B cell (primary cell): Measurements from ENCODE around the gene MED9. TPM values are rescaled to one million over a fixed set of nuclear protein-coding genes. Genes with fewer than 3 reads are reported as not detected.

Source experiments
- ATAC-seq: fragments of 200-7000 bp; cut with Tn5 transposase; one replicate; pipeline ENCODE4 v1.10.0; 2021; ENCODE audit warnings: low read depth, mild to moderate bottlenecking, moderate number of reproducible peaks, moderate library complexity
- CTCF ChIA-PET: fragments of 350-600 bp; sonication (Branson Sonifier 250); formaldehyde crosslinking; loops from one replicate; lab custom pipeline; 2021; ENCODE audit warnings: antibody characterized with exemption, inconsistent platforms; lab: Charles Lee
- POLR2A ChIA-PET: fragments of 350-600 bp; sonication (Branson Sonifier 250); formaldehyde crosslinking; loops from one replicate; lab custom pipeline; 2021; ENCODE audit warnings: antibody characterized with exemption; lab: Charles Lee
- DNase-seq: peaks from one replicate; pipeline ENCODE4 v3.0.0; 2013
- H2AFZ ChIP-seq: 2 replicates; pipeline ENCODE4 v1.6.1; 2012; ENCODE audit warnings: mild to moderate bottlenecking, low read depth, low read length; ENCODE audit not compliant: insufficient read depth, poor library complexity, severe bottlenecking
- H3K27ac ChIP-seq, 2 donors: 1 replicate in 1 of 2; 2 replicates in 1 of 2; pipeline ENCODE4 v1.5.1; 2012 to 2013; ENCODE audit warnings: low read length in 2 of 2, mild to moderate bottlenecking in 2 of 2, moderate library complexity in 1 of 2
- H3K27me3 ChIP-seq, 4 experiments: fragments of 200-600 bp in 1 of 4; sonication (generic) in 1 of 4; replicated peaks in 1 of 4; 1 replicate in 2 of 4; 2 replicates in 2 of 4; pipeline versions ENCODE4 v1.6.1 to v1.7.0; 2013 to 2016; ENCODE audit warnings: low read length in 3 of 4, mild to moderate bottlenecking in 2 of 4, mixed read lengths in 1 of 4, moderate library complexity in 1 of 4; ENCODE audit not compliant: insufficient read depth in 4 of 4, control insufficient read depth in 3 of 4; ENCODE audit errors: control extremely low read depth in 1 of 4
- H3K36me3 ChIP-seq, 2 experiments: replicated peaks in 1 of 2; 1 replicate in 1 of 2; 2 replicates in 1 of 2; pipeline versions ENCODE4 v1.6.1 to v1.7.1; 2013; ENCODE audit warnings: low read length in 1 of 2; ENCODE audit not compliant: insufficient read depth in 2 of 2, control insufficient read depth in 1 of 2; ENCODE audit errors: control extremely low read depth in 1 of 2, extremely low read depth in 1 of 2
- H3K4me1 ChIP-seq, 2 donors: fragments of 200-600 bp in 1 of 2; sonication (generic) in 1 of 2; 1 replicate in 1 of 2; 2 replicates in 1 of 2; pipeline versions ENCODE4 v1.5.1 to v1.6.1; 2013 to 2017; ENCODE audit warnings: low read length in 2 of 2; ENCODE audit not compliant: control insufficient read depth in 2 of 2, insufficient read depth in 2 of 2
- H3K4me2 ChIP-seq: replicated peaks from 2 replicates; pipeline ENCODE3; 2012; ENCODE audit warnings: mild to moderate bottlenecking, low read depth, low read length; ENCODE audit not compliant: poor library complexity, severe bottlenecking
- H3K4me3 ChIP-seq, 5 experiments: fragments of 200-600 bp in 1 of 5; sonication (generic) in 1 of 5; 1 replicate in 3 of 5; 2 replicates in 2 of 5; pipeline versions ENCODE4 v1.5.1 to v1.7.0; 2011 to 2016; ENCODE audit warnings: low read length in 4 of 5, mild to moderate bottlenecking in 4 of 5, low read depth in 2 of 5, control low read depth in 1 of 5, moderate library complexity in 1 of 5; ENCODE audit not compliant: insufficient read depth in 1 of 5; ENCODE audit errors: control extremely low read depth in 1 of 5, extremely low read depth in 1 of 5
- H3K79me2 ChIP-seq: fragments of 200-600 bp; sonication (generic); one replicate; pipeline ENCODE4 v1.6.0; 2016; ENCODE audit warnings: low read length; ENCODE audit not compliant: control insufficient read depth, insufficient read depth
- H3K9ac ChIP-seq: fragments of 200-600 bp; sonication (generic); 2 replicates; pipeline ENCODE4 v1.6.1; 2017; ENCODE audit warnings: mild to moderate bottlenecking, low read length, moderate library complexity
- H3K9me3 ChIP-seq, 3 donors: one replicate each; pipeline versions ENCODE4 v1.6.1 to v1.7.1; 2013; ENCODE audit warnings: low read length in 2 of 3; ENCODE audit not compliant: control insufficient read depth in 2 of 3, insufficient read depth in 1 of 3; ENCODE audit errors: control extremely low read depth in 1 of 3
- H4K20me1 ChIP-seq: 2 replicates; pipeline ENCODE4 v1.6.0; 2012; ENCODE audit warnings: mild to moderate bottlenecking, low read length; ENCODE audit not compliant: insufficient read depth, control insufficient read depth, poor library complexity, severe bottlenecking
- H3K27ac Mint-ChIP-seq: one replicate; pipeline ENCODE4 v1.8.0; 2021; ENCODE audit warnings: mixed read lengths
- H3K27me3 Mint-ChIP-seq: one replicate; pipeline ENCODE4 v1.8.0; 2021; ENCODE audit warnings: mixed read lengths
- H3K4me1 Mint-ChIP-seq: one replicate; pipeline ENCODE4 v1.8.0; 2021; ENCODE audit warnings: mixed read lengths
- H3K4me3 Mint-ChIP-seq: one replicate; pipeline ENCODE4 v1.8.0; 2021; ENCODE audit warnings: mixed read lengths
- H3K9me3 Mint-ChIP-seq: one replicate; pipeline ENCODE4 v1.8.0; 2022; ENCODE audit warnings: mixed read lengths; ENCODE audit not compliant: insufficient read depth
- CTCF ChIP-seq: fragments of 200-600 bp; IDR thresholded peaks from one replicate; pipeline ENCODE4 v1.8.0; 2022; ENCODE audit warnings: antibody characterized with exemption, mild to moderate bottlenecking
- EZH2 ChIP-seq: IDR thresholded peaks from 2 replicates; pipeline ENCODE4 v1.6.1; 2012; ENCODE audit warnings: borderline replicate concordance, low read depth, mild to moderate bottlenecking, moderate library complexity, low read length; ENCODE audit not compliant: insufficient read depth, poor library complexity, severe bottlenecking
- WGBS: methylation state at CpG from one replicate; pipeline ENCODE4 v1.1.5; 2013; ENCODE audit warnings: missing lambda C conversion rate; ENCODE audit not compliant: insufficient coverage; 5-methylcytosine and 5-hydroxymethylcytosine counted together
- intact Hi-C: fragments of 100-400 bp; cut with micrococcal nuclease; formaldehyde crosslinking; loops from one replicate; pipeline ENCODE4 v1.10.0; 2022
- polyA plus RNA-seq: library from polyadenylated mRNA; depleted of rRNA; stranded (reverse); fragments of >200 nt; gene quantifications from 2 replicates; pipeline ENCODE4 v1.2.3, GENCODE V29; 2012
- total RNA-seq, 2 donors: library from RNA; stranded (reverse); fragments of 120-200 nt in 1 of 2; gene quantifications; 1 replicate in 1 of 2; 2 replicates in 1 of 2; pipeline versions ENCODE4 v1.2.3 to v1.2.4, GENCODE V29; 2013 to 2022

MED9 gene
- total and polyA plus RNA-seq, 2 donors (not counting 1 experiment from before 2014, with no cell fraction given), result 11.6 to 18.9 TPM

- H3K9me3 ChIP-seq, result no peaks in the 10 kb centered on the region
- no peaks in the 10 kb centered on the region for H3K27me3 ChIP-seq
- 98% methylated on average over 5 of the region's 5 CpGs for WGBS
- no peaks in the 10 kb centered on the region for H4K20me1 ChIP-seq
- Mint-ChIP-seq H3K27me3 (peaks cover 6% of the 10 kb centered on the region), H3K4me3 (no peak overlapping the region), H3K4me1 (no peaks in the 10 kb centered on the region), H3K9me3 (no peaks in the 10 kb centered on the region), H3K27ac (no peak overlapping the region)
- no peak overlapping the region for H3K9ac ChIP-seq
- H3K4me1 ChIP-seq, result no peaks in the 10 kb centered on the region
- TF ChIP-seq EZH2 (no peak), CTCF (no peak)
- H3K27ac ChIP-seq, result no peak overlapping the region
- CTCF ChIA-PET, result interaction anchor here (1.6 kb wide), 1 partner anchor 8 kb away, joined by 4 read pairs; no protein-coding TSS in a partner anchor
- H3K4me2 ChIP-seq, result no peak overlapping the region
- POLR2A ChIA-PET, result no interaction called here
- no peaks in the 10 kb centered on the region for H3K36me3 ChIP-seq
- intact Hi-C loops, result no loop called here
- no peak overlapping the region for H3K4me3 ChIP-seq
- no peaks in the 10 kb centered on the region for H3K79me2 ChIP-seq
- no peak overlapping the region for H2AFZ ChIP-seq
- DNase-seq (no peak), ATAC-seq (no peak)
Measured at GRCh38 chr17:17505151-17505550, 28.4 kb downstream of the MED9 start.

DNA sequence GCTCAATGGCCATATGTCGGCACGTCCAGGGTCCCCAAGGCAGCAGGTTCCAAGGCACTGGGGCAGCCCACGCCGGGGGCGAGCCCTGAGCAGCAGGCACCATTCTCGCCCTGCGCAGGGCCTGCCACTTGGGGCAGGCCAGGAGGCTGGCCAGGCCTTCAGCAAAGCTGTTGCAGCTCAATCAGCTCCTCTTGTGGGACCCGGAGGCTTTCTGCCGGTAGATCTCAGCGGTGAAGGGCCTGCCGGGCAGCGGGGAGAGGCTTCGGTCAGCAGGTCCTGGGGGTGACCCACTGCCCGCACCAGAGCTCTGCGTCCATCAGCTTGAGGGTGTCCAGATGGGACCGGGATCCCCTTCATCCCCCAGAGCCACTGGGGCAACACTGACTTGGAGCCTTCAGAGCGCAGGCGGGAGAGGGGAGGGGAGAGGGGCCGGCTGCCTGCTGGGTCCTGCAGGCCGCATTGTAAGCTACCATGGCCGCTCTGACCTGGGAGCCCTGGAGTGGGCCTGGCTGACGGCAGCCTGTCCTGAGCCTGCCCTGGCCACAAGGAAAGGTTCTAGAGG lies 28.9 kb downstream of the MED9 start:
- Mint-ChIP-seq H3K9me3 (no peaks in the 10 kb centered on the region), H3K4me3 (no peak overlapping the region), H3K27ac (no peak overlapping the region), H3K27me3 (peaks cover 6% of the 10 kb centered on the region), H3K4me1 (no peaks in the 10 kb centered on the region)
- no peaks in the 10 kb centered on the region for H3K36me3 ChIP-seq
- ATAC-seq (no peak), DNase-seq (no peak)
- no peaks in the 10 kb centered on the region for H4K20me1 ChIP-seq
- no peak overlapping the region for H3K27ac ChIP-seq
- no peaks in the 10 kb centered on the region for H3K79me2 ChIP-seq
- no peak overlapping the region for H3K4me3 ChIP-seq
- CTCF ChIA-PET, result interaction anchor here (1.6 kb wide), 1 partner anchor 9 kb away, joined by 4 read pairs; no protein-coding TSS in a partner anchor
- no peaks in the 10 kb centered on the region for H3K9me3 ChIP-seq
- no peak overlapping the region for H3K4me2 ChIP-seq
- no peaks in the 10 kb centered on the region for H3K4me1 ChIP-seq
- H3K9ac ChIP-seq, result no peak overlapping the region
- no peaks in the 10 kb centered on the region for H3K27me3 ChIP-seq
- TF ChIP-seq CTCF (no peak), EZH2 (no peak)
- 96% methylated on average over 20 of the region's 22 CpGs for WGBS
- no peak overlapping the region for H2AFZ ChIP-seq
- intact Hi-C loops, result no loop called here
- POLR2A ChIA-PET, result no interaction called here
